Body of pancreas (tissue), 4 donors: ENCODE results near the gene CYP2E1. TPM values are rescaled to one million over a fixed set of nuclear protein-coding genes. Genes with fewer than 3 reads are reported as not detected.

Experiments
- ATAC-seq: fragments of 150-250 bp; one replicate; pipeline ENCODE4 v1.9.1; 2016
- DNase-seq, 4 donors: peaks; one replicate each; pipeline ENCODE4 v3.0.0-alpha.2; 2019
- H3K27ac ChIP-seq, 4 donors: fragments of 200-600 bp; sonication (generic); 1 replicate in 3 of 4; 2 replicates in 1 of 4; pipeline versions ENCODE4 v1.5.1 to v1.6.1; 2016 to 2019; ENCODE audit warnings: mild to moderate bottlenecking in 1 of 4, mixed read lengths in 1 of 4, moderate library complexity in 1 of 4
- H3K27me3 ChIP-seq, 2 donors: fragments of 200-600 bp; sonication (generic); one replicate each; pipeline ENCODE4 v1.6.0; 2016; ENCODE audit warnings: mild to moderate bottlenecking in 1 of 2
- H3K36me3 ChIP-seq, 2 donors: fragments of 200-600 bp; sonication (generic); replicated peaks in 1 of 2; 2 replicates each; pipeline ENCODE4 v1.5.1; 2016; ENCODE audit warnings: low read depth in 2 of 2; ENCODE audit not compliant: insufficient read depth in 1 of 2
- H3K4me1 ChIP-seq: fragments of 200-600 bp; sonication (generic); one replicate; pipeline ENCODE4 v1.6.0; 2016
- H3K4me3 ChIP-seq, 2 donors: fragments of 200-600 bp; sonication (generic); 1 replicate in 1 of 2; 2 replicates in 1 of 2; pipeline ENCODE4 v1.5.1; 2016 to 2019
- H3K9me3 ChIP-seq, 3 donors: fragments of 200-600 bp; sonication (generic); 1 replicate in 2 of 3; 2 replicates in 1 of 3; pipeline ENCODE4 v1.5.1; 2016
- POLR2A ChIP-seq, 3 donors: fragments of 450-650 bp; IDR thresholded peaks; one replicate each; pipeline ENCODE4 v1.6.1; 2016; ENCODE audit warnings: antibody characterized with exemption in 3 of 3, mild to moderate bottlenecking in 2 of 3
- WGBS, 2 donors: methylation state at CpG; one replicate each; pipeline ENCODE4 v1.1.5; 2017; 5-methylcytosine and 5-hydroxymethylcytosine counted together
- intact Hi-C: fragments of 100-400 bp; cut with DNase I; formaldehyde crosslinking; loops from one replicate; pipeline ENCODE4 v1.15.1; 2023
- total RNA-seq, 2 donors: library from RNA; depleted of rRNA; stranded (reverse); fragments of >200 nt; gene quantifications; one replicate each; pipeline ENCODE4 v1.1.0, GENCODE V29; 2016
- TF ChIP-seq, protein P1 (sequence below), 7 experiments: fragments of 450-650 bp in 4 of 7; fragments of 200-600 bp in 3 of 7; sonication (generic) in 3 of 7; IDR thresholded peaks; one replicate each; pipeline ENCODE4 v1.5.1; 2016 to 2019; ENCODE audit warnings: antibody characterized with exemption in 7 of 7

Gene CYP2E1
- 10 to 100 TPM in 1 of 2 donors, 1 to 10 TPM in 1; 3.9 to 18.1 TPM for total RNA-seq

DNA sequence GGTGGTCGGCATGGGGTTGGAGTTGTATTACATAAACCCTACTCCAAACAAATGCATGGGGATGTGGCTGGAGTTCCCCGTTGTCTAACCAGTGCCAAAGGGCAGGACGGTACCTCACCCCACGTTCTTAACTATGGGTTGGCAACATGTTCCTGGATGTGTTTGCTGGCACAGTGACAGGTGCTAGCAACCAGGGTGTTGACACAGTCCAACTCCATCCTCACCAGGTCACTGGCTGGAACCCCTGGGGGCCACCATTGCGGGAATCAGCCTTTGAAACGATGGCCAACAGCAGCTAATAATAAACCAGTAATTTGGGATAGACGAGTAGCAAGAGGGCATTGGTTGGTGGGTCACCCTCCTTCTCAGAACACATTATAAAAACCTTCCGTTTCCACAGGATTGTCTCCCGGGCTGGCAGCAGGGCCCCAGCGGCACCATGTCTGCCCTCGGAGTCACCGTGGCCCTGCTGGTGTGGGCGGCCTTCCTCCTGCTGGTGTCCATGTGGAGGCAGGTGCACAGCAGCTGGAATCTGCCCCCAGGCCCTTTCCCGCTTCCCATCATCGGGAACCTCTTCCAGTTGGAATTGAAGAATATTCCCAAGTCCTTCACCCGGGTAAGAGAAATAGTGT lies at the start of gene CYP2E1:
CYP2E1 (plus strand) TSS at position 407 of the 632 bp plus-strand sequence; CDS start at position 440, 33 bp downstream.
- no peaks in the 10 kb centered on the region for H3K9me3 ChIP-seq
- H3K36me3 ChIP-seq, result no peaks in the 10 kb centered on the region
- TF ChIP-seq, protein P1, sequence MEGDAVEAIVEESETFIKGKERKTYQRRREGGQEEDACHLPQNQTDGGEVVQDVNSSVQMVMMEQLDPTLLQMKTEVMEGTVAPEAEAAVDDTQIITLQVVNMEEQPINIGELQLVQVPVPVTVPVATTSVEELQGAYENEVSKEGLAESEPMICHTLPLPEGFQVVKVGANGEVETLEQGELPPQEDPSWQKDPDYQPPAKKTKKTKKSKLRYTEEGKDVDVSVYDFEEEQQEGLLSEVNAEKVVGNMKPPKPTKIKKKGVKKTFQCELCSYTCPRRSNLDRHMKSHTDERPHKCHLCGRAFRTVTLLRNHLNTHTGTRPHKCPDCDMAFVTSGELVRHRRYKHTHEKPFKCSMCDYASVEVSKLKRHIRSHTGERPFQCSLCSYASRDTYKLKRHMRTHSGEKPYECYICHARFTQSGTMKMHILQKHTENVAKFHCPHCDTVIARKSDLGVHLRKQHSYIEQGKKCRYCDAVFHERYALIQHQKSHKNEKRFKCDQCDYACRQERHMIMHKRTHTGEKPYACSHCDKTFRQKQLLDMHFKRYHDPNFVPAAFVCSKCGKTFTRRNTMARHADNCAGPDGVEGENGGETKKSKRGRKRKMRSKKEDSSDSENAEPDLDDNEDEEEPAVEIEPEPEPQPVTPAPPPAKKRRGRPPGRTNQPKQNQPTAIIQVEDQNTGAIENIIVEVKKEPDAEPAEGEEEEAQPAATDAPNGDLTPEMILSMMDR (IDR thresholded peaks at IDR 0.05), result no peak
- TF ChIP-seq POLR2A (IDR thresholded peaks at IDR 0.05), result no peak
- ATAC-seq (no peak), DNase-seq (no peak)
- peak within 1 kb of the TSS in 2 of 4 donors; percentile 26 to 71 for H3K27ac ChIP-seq
- H3K27me3 ChIP-seq, result no peaks in the 10 kb centered on the region
- 77 to 78% methylated on average over 16 of the region's 16 CpGs for WGBS, 2 donors
- intact Hi-C loops, result no loop called here
- H3K4me1 ChIP-seq, result peaks cover 32% of the 10 kb centered on the region
- H3K4me3 ChIP-seq, result peak within 1 kb of the TSS; percentile 10

DNA sequence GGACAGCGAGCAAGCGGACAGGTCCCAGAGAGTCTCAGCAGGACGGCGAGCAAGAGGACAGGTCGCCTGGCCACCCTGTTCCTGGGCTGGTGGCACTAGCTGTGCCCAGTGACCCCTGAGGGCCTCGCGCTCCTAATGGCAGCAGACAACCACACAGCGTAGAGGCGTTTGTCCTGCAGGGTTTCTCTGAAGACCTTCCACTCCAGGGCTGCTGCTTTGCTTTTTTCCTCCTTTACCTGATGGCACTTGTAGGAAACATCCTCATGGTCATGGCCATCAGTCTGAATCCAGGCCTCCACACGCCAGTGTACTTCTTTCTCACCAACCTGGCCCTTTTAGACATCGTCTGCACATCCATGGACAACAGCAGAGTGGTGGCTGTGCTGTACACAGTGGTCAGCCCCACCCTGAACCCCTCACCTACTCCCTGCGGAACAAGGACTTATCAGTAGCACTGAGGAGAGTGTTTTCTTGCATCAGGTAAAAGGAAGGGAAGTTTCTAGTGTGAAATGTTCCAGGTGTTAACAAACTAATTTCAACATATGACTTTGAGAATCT lies 46.0 kb upstream of the CYP2E1 start:
- WGBS, 2 donors, result 62 to 75% methylated on average over 4 to 9 of the region's 12 CpGs
- Histone ChIP-seq H3K4me1 (no peaks in the 10 kb centered on the region), H3K4me3 (no peak overlapping the region), H3K27me3 (no peaks in the 10 kb centered on the region), H3K9me3 (no peaks in the 10 kb centered on the region), H3K36me3 (no peaks in the 10 kb centered on the region), H3K27ac (no peak overlapping the region)
- no peak for TF ChIP-seq POLR2A (IDR thresholded peaks at IDR 0.05)
- TF ChIP-seq, protein P1 (IDR thresholded peaks at IDR 0.05), result no peak
- no peak for DNase-seq
- intact Hi-C loops, result no loop called here
- no peak for ATAC-seq

DNA sequence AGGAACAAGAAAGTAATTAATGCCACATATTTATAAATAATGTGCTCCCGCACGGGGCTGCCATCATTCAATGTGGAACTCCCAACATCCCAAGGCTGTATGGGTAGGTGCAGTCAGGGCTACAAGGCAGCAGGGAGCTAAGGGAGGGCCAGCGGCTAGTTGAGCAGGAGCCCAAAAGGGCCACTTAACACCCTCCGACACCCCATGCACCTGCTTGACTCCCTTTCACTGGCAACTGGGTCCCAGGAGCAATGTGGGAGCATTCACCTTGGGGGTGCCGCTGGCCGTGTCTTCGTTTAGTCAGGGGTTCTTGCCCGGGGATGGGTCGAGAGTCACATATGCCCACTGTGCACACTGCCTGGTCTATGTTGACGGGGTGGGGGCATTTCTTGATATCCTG lies 45.5 kb upstream of the CYP2E1 start:
- TF ChIP-seq POLR2A (IDR thresholded peaks at IDR 0.05), result no peak
- TF ChIP-seq, protein P1 (IDR thresholded peaks at IDR 0.05), result no peak
- Histone ChIP-seq H3K9me3 (peaks cover 0 to 4% (median 0%) of the 10 kb centered on the region in 3 donors), H3K27me3 (no peaks in the 10 kb centered on the region), H3K4me1 (no peaks in the 10 kb centered on the region), H3K4me3 (no peak overlapping the region), H3K36me3 (no peaks in the 10 kb centered on the region), H3K27ac (no peak overlapping the region)
- WGBS, 2 donors, result 77 to 87% methylated on average over 9 to 10 of the region's 10 CpGs
- intact Hi-C loops, result no loop called here
- no peak for ATAC-seq
- DNase-seq, result no peak

DNA sequence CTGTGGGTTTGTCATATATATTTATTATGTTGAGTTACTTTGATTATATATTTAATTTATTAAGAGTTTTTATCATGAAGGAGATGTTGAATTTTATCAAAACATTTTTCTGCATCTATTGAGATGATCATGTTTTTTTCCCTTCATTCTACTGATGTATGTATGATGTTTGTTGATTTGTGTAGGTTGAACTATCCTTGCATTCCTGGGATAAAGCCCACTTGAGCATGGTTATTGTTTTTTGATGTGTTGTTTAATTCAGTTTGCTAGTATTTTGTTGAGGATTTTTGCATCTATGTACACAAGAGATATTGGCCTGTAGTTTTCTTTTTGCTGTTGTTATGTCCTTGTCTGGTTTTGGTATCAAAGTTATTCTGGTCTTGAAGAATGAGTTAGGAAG lies 42.3 kb upstream of the CYP2E1 start:
- Histone ChIP-seq H3K4me1 (no peaks in the 10 kb centered on the region), H3K27me3 (no peaks in the 10 kb centered on the region), H3K36me3 (no peaks in the 10 kb centered on the region), H3K27ac (no peak overlapping the region), H3K4me3 (no peak overlapping the region), H3K9me3 (peaks cover 0 to 4% (median 0%) of the 10 kb centered on the region in 3 donors)
- DNase-seq (no peak), ATAC-seq (no peak)
- intact Hi-C loops, result no loop called here
- TF ChIP-seq, protein P1 (IDR thresholded peaks at IDR 0.05), result no peak
- TF ChIP-seq POLR2A (IDR thresholded peaks at IDR 0.05), result no peak

DNA sequence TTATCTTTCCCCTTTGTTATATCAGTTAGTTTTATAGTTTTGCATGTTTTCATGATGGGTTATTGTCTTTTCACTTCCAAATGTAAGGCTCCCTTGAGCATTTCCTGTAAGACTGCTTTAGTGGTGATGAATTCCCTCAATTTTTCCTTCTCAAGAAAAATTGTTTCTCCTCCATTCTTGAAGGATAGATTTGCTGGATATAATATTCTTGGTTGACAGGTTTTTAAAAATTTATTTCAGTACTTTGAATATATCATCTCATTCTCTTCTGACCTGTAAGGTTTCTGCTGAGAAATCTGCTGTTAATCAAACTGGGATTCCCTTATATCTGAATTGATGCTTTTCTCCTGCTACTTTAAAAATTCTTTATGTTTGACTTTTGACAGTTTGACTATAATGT lies 40.1 kb upstream of the CYP2E1 start:
- Histone ChIP-seq H3K4me1 (no peaks in the 10 kb centered on the region), H3K27ac (no peak overlapping the region), H3K36me3 (no peaks in the 10 kb centered on the region), H3K27me3 (no peaks in the 10 kb centered on the region), H3K4me3 (no peak overlapping the region), H3K9me3 (peaks cover 0 to 4% (median 0%) of the 10 kb centered on the region in 3 donors)
- intact Hi-C loops, result no loop called here
- ATAC-seq (no peak), DNase-seq (no peak)
- TF ChIP-seq, protein P1 (IDR thresholded peaks at IDR 0.05), result no peak
- no peak for TF ChIP-seq POLR2A (IDR thresholded peaks at IDR 0.05)
